Inflammatory macrophage treated with lipopolysaccharide for 1 hour (primary cell): ENCODE data around the gene IPPK.
"Not testable (repeated sequence)": the region's sequence is repeated elsewhere in the genome, so short reads cannot be mapped to it uniquely, and the experiment has no call there.

ENCODE experiments used
- DNase-seq, 2 donors: peaks; one replicate each; pipeline ENCODE4 v3.0.0-alpha.2; 2020 to 2022

Gene IPPK

DNA sequence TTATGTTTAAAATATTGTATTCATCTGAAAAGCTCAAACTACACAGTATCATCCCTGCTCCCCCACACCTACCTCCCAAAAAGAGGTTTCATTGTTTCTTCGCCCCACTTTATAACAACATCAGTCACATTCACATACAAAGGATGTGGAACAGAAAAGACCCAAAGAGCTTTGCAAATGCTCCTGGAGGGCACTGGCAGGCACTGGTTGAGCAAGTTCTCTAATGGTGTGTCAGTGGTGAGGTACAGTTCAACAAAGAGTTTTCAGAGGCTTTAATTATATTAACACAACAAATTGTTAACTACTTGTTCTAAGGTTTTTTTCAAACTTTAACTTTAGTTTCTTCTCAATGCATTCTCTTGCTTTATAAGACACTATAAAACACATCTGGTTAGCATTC is 80.0 kb downstream of the IPPK start:
- peak; percentile 2 to 10 for DNase-seq

- no peak for DNase-seq
Observed at GRCh38 chr9:92576175-92576574, 93.8 kb downstream of the IPPK start.

- DNase-seq, result not testable (repeated sequence)
Observed at GRCh38 chr9:92573612-92574011, 96.3 kb downstream of the IPPK start.

GRCh38 chr9:92571871-92572270 is 98.1 kb downstream of the IPPK start:
- not testable (repeated sequence) for DNase-seq

DNA sequence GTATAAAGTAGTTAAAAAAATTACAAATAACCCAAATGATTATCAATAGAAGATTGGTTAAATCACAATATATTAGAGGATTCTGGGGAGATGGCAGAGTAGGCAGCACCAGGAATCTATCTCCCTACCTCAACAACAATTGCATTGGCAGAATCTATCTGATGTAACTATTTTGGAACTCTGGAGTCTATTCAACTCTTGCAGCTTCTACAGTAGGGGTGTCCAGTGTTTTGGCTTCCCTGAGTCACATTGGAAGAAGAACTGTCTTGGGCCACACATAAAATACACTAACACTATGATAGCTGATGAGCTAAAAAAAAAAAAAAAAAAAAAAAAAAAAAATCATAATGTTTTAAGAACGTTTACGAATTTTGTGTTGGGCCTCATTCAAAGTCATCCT is 104.9 kb downstream of the IPPK start:
- no peak for DNase-seq

DNA sequence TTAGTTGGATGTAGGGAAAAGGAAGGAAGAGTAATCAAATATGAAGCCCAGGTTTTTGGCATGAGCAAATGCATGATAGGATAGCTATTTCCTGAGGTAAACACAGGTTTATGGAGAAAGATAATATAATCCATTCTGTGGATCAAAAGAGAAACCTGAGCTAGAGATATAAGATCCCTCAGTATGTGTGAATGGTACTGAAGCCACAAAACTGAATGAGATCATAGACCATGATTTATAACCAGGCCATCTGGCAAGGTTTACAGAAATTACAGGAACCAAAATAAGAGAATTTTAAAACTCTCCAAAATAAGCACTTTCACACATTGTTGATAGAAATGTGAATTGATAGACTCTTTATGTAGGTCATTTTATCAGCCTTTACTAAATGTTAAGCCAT is 105.4 kb downstream of the IPPK start:
- no peak for DNase-seq
